NCI-H1436 (cell line): ENCODE results near the gene CD58.
"Not testable (repeated sequence)": the region's sequence is repeated elsewhere in the genome, so short reads cannot be mapped to it uniquely, and the experiment has no call there.

ENCODE experiments used
- DNase-seq: peaks from one replicate; lab custom pipeline; 2025; lab: John Stamatoyannopoulos, UW

The CD58 gene

GRCh38 chr1:116569776-116570357 is 959 bp downstream of the CD58 start:
- no peak for DNase-seq

GRCh38 chr1:116569381-116569670 is 1.5 kb downstream of the CD58 start:
- DNase-seq: no peak

- DNase-seq: no peak
These were observed 2.0 kb downstream of the CD58 start for GRCh38 chr1:116568662-116569380.

GRCh38 chr1:116567790-116568661 is 2.8 kb downstream of the CD58 start:
- no peak for DNase-seq

GRCh38 chr1:116565222-116565621 is 5.6 kb downstream of the CD58 start:
- no peak for DNase-seq

- DNase-seq: no peak
These were observed 6.4 kb downstream of the CD58 start for GRCh38 chr1:116564426-116564825.

GRCh38 chr1:116562465-116562864 is 8.4 kb downstream of the CD58 start:
- DNase-seq: not testable (repeated sequence)

- DNase-seq: no peak
These were observed 9.3 kb downstream of the CD58 start for GRCh38 chr1:116561563-116561962.

- DNase-seq: no peak
These were observed 9.9 kb downstream of the CD58 start for GRCh38 chr1:116560704-116561490.

GRCh38 chr1:116559304-116559761 is 11.5 kb downstream of the CD58 start:
- DNase-seq: no peak

- no peak for DNase-seq
These were observed 12.3 kb downstream of the CD58 start for GRCh38 chr1:116558571-116558970.

- no peak for DNase-seq
These were observed 12.7 kb downstream of the CD58 start for GRCh38 chr1:116558140-116558549.

GRCh38 chr1:116557323-116557878 is 13.4 kb downstream of the CD58 start:
- DNase-seq: no peak

- no peak for DNase-seq
These were observed 14.4 kb downstream of the CD58 start for GRCh38 chr1:116556289-116557006.

GRCh38 chr1:116554924-116555323 is 15.9 kb downstream of the CD58 start:
- DNase-seq: no peak

GRCh38 chr1:116553386-116554115 is 17.3 kb downstream of the CD58 start:
- DNase-seq: no peak

- DNase-seq: no peak
These were observed 24.4 kb downstream of the CD58 start for GRCh38 chr1:116546354-116546977.

GRCh38 chr1:116545359-116545705 is 25.5 kb downstream of the CD58 start:
- no peak for DNase-seq

GRCh38 chr1:116544588-116545358 is 26.1 kb downstream of the CD58 start:
- DNase-seq: no peak
